Measurements from ENCODE around the gene MKRN2. TPM values are rescaled to one million over a fixed set of nuclear protein-coding genes. Genes with fewer than 3 reads are reported as not detected.

The MKRN2 gene
- total RNA-seq, 1 experiment from 2014 or later = 27.9 TPM

- TF ChIP-seq POLR2AphosphoS5 (IDR thresholded peaks at IDR 0.05; ENCODE audit: low read depth, low read length) (no peak), JUND (IDR thresholded peaks at IDR 0.05) (no peak)
Measured at GRCh38 chr3:12593473-12593872, 36.6 kb downstream of the MKRN2 start (continued).

GRCh38 chr3:12598890-12599289, 42.0 kb downstream of the MKRN2 start:
- H3K79me2 ChIP-seq (ENCODE audit: insufficient read depth, low read length) = no peaks in the 10 kb centered on the region; the same call in 1 of the 2 replicates
- no peak overlapping the region for H3K4me2 ChIP-seq (ENCODE audit: low read length)
- H3K9ac ChIP-seq (ENCODE audit: low read length) = no peak overlapping the region
- peaks cover 23 to 31% of the 10 kb centered on the region in 2 experiments; a peak in 3 of 4 replicates for H3K36me3 ChIP-seq (ENCODE audit: control insufficient read depth in 1 of 2, insufficient read depth in 2 of 2, low read length in 2 of 2)
- ChIA-PET RAD21 (ENCODE audit: low non-redundant PET in 1 of 2, low total read pairs in 2 of 2, uncharacterized antibody in 2 of 2, unreplicated experiment in 2 of 2) (no interaction called here), CTCF (no interaction called here), POLR2A (no interaction called here)
- H3K27me3 ChIP-seq (ENCODE audit: insufficient read depth, low read length) = no peaks in the 10 kb centered on the region
- H3K4me1 ChIP-seq (ENCODE audit: control insufficient read depth in 1 of 2, insufficient read depth in 2 of 2, low read length in 2 of 2) = no peaks in the 10 kb centered on the region
- H3K4me3 ChIP-seq (replicated peaks in 1 of 2; ENCODE audit: low read depth in 1 of 2, low read length in 2 of 2) = no peak overlapping the region
- DNase-seq (ENCODE audit: low read depth, low spot score) (no peak), ATAC-seq (no peak)
- H3K27ac ChIP-seq (ENCODE audit: low read depth, low read length) = no peak overlapping the region
- no peaks in the 10 kb centered on the region for H3K9me2 ChIP-seq (ENCODE audit: insufficient read depth)
- no peaks in the 10 kb centered on the region for H3K9me3 ChIP-seq (ENCODE audit: control insufficient read depth in 1 of 2, insufficient read depth in 1 of 2, low read depth in 1 of 2, low read length in 2 of 2)
- intact Hi-C loops (cut with micrococcal nuclease) = no loop called here
- H2AFZ ChIP-seq (ENCODE audit: low read depth, low read length, poor library complexity, severe bottlenecking) = no peak overlapping the region
- BruUV-seq (replicated peaks) = no TSS peak
- H4K20me1 ChIP-seq (ENCODE audit: insufficient read depth) = no peaks in the 10 kb centered on the region
- TF ChIP-seq CTCF (IDR thresholded peaks at IDR 0.05 in 2 of 3, conservative IDR thresholded peaks at IDR 0.05 in 1 of 3; ENCODE audit: borderline replicate concordance in 1 of 3, insufficient read depth in 1 of 3, low read depth in 2 of 3, low read length in 2 of 3) (no peak), ZFX (IDR thresholded peaks at IDR 0.05) (no peak), SIN3A (IDR thresholded peaks at IDR 0.05; ENCODE audit: low read depth) (no peak), ELF1 (IDR thresholded peaks at IDR 0.05; ENCODE audit: borderline replicate concordance, low read depth) (no peak), REST (IDR thresholded peaks at IDR 0.05; ENCODE audit: low read depth) (no peak), EZH2phosphoT487 (IDR thresholded peaks at IDR 0.05; ENCODE audit: borderline replicate concordance) (no peak), CBX3 (IDR thresholded peaks at IDR 0.05; ENCODE audit: low read depth) (no peak), ZBTB33 (IDR thresholded peaks at IDR 0.05; ENCODE audit: extremely low read depth, insufficient replicate concordance, low read length) (no peak), RAD21 (IDR thresholded peaks at IDR 0.05; ENCODE audit: low read depth) (no peak), FOSL1 (IDR thresholded peaks at IDR 0.05; ENCODE audit: low read depth) (no peak), ZNF274 (IDR thresholded peaks at IDR 0.05; ENCODE audit: low read depth, low read length) (no peak), YY1 (IDR thresholded peaks at IDR 0.05; ENCODE audit: extremely low read depth, insufficient replicate concordance, low read depth, low read length) (no peak), POLR2A (IDR thresholded peaks at IDR 0.05; ENCODE audit: borderline replicate concordance, extremely low read depth, insufficient read depth, insufficient read length) (no peak), MAX (IDR thresholded peaks at IDR 0.05) (no peak), TCF7L2 (IDR thresholded peaks at IDR 0.05; ENCODE audit: borderline replicate concordance, extremely low read depth, insufficient read depth, insufficient read length) (no peak), ATF3 (IDR thresholded peaks at IDR 0.05) (no peak), CEBPB (IDR thresholded peaks at IDR 0.05; ENCODE audit: low read depth) (no peak), EZH2 (IDR thresholded peaks at IDR 0.05) (no peak)

All from HCT116 (cell line).